Mucosa of descending colon (tissue), 3 donors: ENCODE results near the gene LHPP. TPM values are rescaled to one million over a fixed set of nuclear protein-coding genes. Genes with fewer than 3 reads are reported as not detected.
"Not testable (repeated sequence)": the region's sequence is repeated elsewhere in the genome, so short reads cannot be mapped to it uniquely, and the experiment has no call there.

Experiments
- ATAC-seq: fragments of 200-7000 bp; cut with Tn5 transposase; one replicate; pipeline ENCODE4 v1.9.1; 2020; ENCODE audit warnings: mild to moderate bottlenecking, moderate library complexity
- DNase-seq, 3 donors: peaks; one replicate each; pipeline ENCODE4 v3.0.0-alpha.2; 2020
- H3K36me3 ChIP-seq: fragments of 200-600 bp; one replicate; pipeline ENCODE4 v1.8.0; 2021; ENCODE audit warnings: low read depth, mild to moderate bottlenecking
- H3K4me1 ChIP-seq: fragments of 200-600 bp; one replicate; pipeline ENCODE4 v1.8.0; 2021; ENCODE audit warnings: low read depth, mild to moderate bottlenecking
- H3K4me3 ChIP-seq: fragments of 200-600 bp; one replicate; pipeline ENCODE4 v1.8.0; 2021; ENCODE audit warnings: mild to moderate bottlenecking
- H3K9me3 ChIP-seq: fragments of 200-600 bp; one replicate; pipeline ENCODE4 v1.8.0; 2021; ENCODE audit warnings: mild to moderate bottlenecking
- CTCF ChIP-seq: fragments of 200-600 bp; IDR thresholded peaks from one replicate; pipeline ENCODE4 v1.8.0; 2022; ENCODE audit warnings: antibody characterized with exemption, mild to moderate bottlenecking
- intact Hi-C, 2 donors: fragments of 100-400 bp; cut with DNase I in 1 of 2; cut with micrococcal nuclease in 1 of 2; formaldehyde crosslinking; loops; one replicate each; pipeline versions ENCODE4 v1.11.0 to v1.11.1; 2022; cut with DNase I, micrococcal nuclease
- total RNA-seq, 3 donors: library from RNA; stranded (reverse); fragmentation: NEBNext Ultra II Directional in 2 of 3; extraction: Animal tissue kit (Norgen Biotek cat#: 25700) in 2 of 3; gene quantifications; one replicate each; pipeline versions ENCODE4 v1.2.1 to v1.2.4, GENCODE V29; 2021 to 2023
- donor health status: DM: no; HTN: no; CAD: no; lungs with moderate emphysema.
- donor health status: DM: no; HTN: no; CAD: no.
- donor health status: DM: no; HTN: yes; CAD: no.

LHPP gene
- total RNA-seq, 3 donors from 2014 or later = 19.7 to 46.7 (median 26.5) TPM

GRCh38 chr10:124607693-124608092 lies 146.1 kb downstream of the LHPP start:
- no peak for TF ChIP-seq CTCF
- intact Hi-C loops = no loop called here
- H3K9me3 ChIP-seq = no peaks in the 10 kb centered on the region
- H3K4me1 ChIP-seq = no peaks in the 10 kb centered on the region
- no peaks in the 10 kb centered on the region for H3K36me3 ChIP-seq
- H3K4me3 ChIP-seq = no peak overlapping the region
- DNase-seq (no peak), ATAC-seq (no peak)

GRCh38 chr10:124608093-124608721 lies 146.6 kb downstream of the LHPP start:
- Histone ChIP-seq H3K4me3 (no peak overlapping the region), H3K9me3 (no peaks in the 10 kb centered on the region), H3K36me3 (no peaks in the 10 kb centered on the region), H3K4me1 (no peaks in the 10 kb centered on the region)
- intact Hi-C loops = no loop called here
- no peak for TF ChIP-seq CTCF
- DNase-seq (no peak), ATAC-seq (no peak)

DNA sequence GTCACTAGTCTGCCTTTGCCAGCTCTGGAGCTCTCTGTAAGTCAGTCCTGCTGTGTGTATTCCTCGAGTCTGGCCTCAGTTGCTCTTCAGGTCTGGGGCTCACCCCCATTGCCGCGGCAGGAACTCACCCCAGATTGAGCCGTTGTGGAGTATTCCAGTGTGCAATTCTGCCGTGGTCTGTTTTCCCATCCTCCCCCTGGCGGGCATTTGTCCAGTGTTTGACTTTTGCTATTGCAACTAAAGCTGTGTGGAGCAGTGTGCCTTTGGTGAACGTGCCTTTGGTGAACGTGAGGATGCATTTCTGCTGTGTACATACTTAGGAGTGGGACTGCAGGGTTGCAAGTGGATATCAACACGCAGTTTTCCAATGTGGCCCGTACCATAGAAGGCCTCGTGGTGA lies 148.1 kb downstream of the LHPP start:
- H3K9me3 ChIP-seq = no peaks in the 10 kb centered on the region
- DNase-seq (no peak), ATAC-seq (no peak)
- no peaks in the 10 kb centered on the region for H3K4me1 ChIP-seq
- no peaks in the 10 kb centered on the region for H3K36me3 ChIP-seq
- intact Hi-C loops = no loop called here
- no peak for TF ChIP-seq CTCF
- no peak overlapping the region for H3K4me3 ChIP-seq

- H3K36me3 ChIP-seq, intact Hi-C loops, H3K4me1 ChIP-seq, ATAC-seq, H3K9me3 ChIP-seq, H3K4me3 ChIP-seq: not testable (repeated sequence)
- peak in 1 of 3 donors; percentile 72 for DNase-seq
Measured at GRCh38 chr10:124610186-124610585, 148.6 kb downstream of the LHPP start.

DNA sequence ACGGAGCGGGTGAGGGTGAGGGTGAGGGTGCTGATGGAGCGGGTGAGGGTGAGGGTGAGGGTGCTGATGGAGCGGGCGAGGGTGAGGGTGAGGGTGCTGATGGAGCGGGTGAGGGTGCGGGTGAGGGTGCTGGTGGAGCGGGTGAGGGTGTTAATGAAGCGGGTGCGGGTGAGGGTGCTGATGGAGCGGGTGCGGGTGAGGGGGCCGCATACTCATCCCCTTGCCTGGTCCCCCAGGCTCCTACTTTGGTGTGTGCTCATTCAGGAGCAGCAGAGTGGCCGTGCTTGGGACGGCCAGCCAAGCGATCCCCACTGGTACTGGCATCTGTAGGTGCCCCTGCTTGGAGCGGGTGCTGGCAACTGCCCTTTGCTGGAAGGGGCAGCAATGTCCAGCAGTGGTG lies 149.2 kb downstream of the LHPP start:
- intact Hi-C loops, ATAC-seq: not testable (repeated sequence)

GRCh38 chr10:124611738-124612137 lies 150.1 kb downstream of the LHPP start:
- peak in 1 of 3 donors; percentile 78 for DNase-seq
- TF ChIP-seq CTCF = no peak
- intact Hi-C loops = no loop called here
- Histone ChIP-seq H3K4me3 (no peak overlapping the region), H3K36me3 (no peaks in the 10 kb centered on the region), H3K9me3 (no peaks in the 10 kb centered on the region), H3K4me1 (no peaks in the 10 kb centered on the region)
- peak; percentile 44 for ATAC-seq

More for the DNA sequence above, 149.2 kb downstream of the LHPP start:
- not testable (repeated sequence) for H3K4me3 ChIP-seq, H3K36me3 ChIP-seq, H3K4me1 ChIP-seq, H3K9me3 ChIP-seq, DNase-seq
